Vagina (tissue), 2 donors: ENCODE data around the gene ARMC9. TPM values are rescaled to one million over a fixed set of nuclear protein-coding genes. Genes with fewer than 3 reads are reported as not detected.

Experiments used
- DNase-seq, 2 donors: peaks; one replicate each; pipeline ENCODE4 v3.0.0-alpha.2; 2017; ENCODE audit errors: extremely low spot score in 2 of 2
- H3K27ac ChIP-seq: fragments of 200-600 bp; sonication (generic); one replicate; pipeline ENCODE4 v1.5.1; 2019
- H3K27me3 ChIP-seq: fragments of 200-600 bp; sonication (generic); one replicate; pipeline ENCODE4 v1.5.1; 2019
- H3K36me3 ChIP-seq, 2 donors: fragments of 200-600 bp; sonication (generic); one replicate each; pipeline ENCODE4 v1.5.1; 2017 to 2019
- H3K4me1 ChIP-seq: fragments of 200-600 bp; sonication (generic); one replicate; pipeline ENCODE4 v1.5.1; 2019
- H3K4me3 ChIP-seq, 2 donors: fragments of 200-600 bp; sonication (generic); 1 replicate in 1 of 2; 2 replicates in 1 of 2; pipeline ENCODE4 v1.5.1; 2016 to 2019
- H3K9me3 ChIP-seq: fragments of 200-600 bp; sonication (generic); one replicate; pipeline ENCODE4 v1.5.1; 2019
- CTCF ChIP-seq, 3 experiments: fragments of 450-650 bp in 2 of 3; fragments of 200-600 bp in 1 of 3; sonication (generic) in 1 of 3; IDR thresholded peaks; one replicate each; pipeline ENCODE4 v1.5.1; 2017 to 2019; ENCODE audit warnings: antibody characterized with exemption in 3 of 3, mild to moderate bottlenecking in 2 of 3, moderate library complexity in 2 of 3
- POLR2A ChIP-seq, 2 donors: fragments of 450-650 bp; IDR thresholded peaks; one replicate each; pipeline ENCODE4 v1.6.1; 2017; ENCODE audit warnings: antibody characterized with exemption in 2 of 2, mild to moderate bottlenecking in 2 of 2, moderate library complexity in 2 of 2
- POLR2AphosphoS5 ChIP-seq, 2 donors: sonication (generic); formaldehyde crosslinking; IDR thresholded peaks; one replicate each; pipeline ENCODE4 v1.9.0; 2017; ENCODE audit warnings: antibody characterized with exemption in 2 of 2, mild to moderate bottlenecking in 2 of 2, low read depth in 1 of 2; ENCODE audit not compliant: insufficient read depth in 1 of 2
- intact Hi-C: fragments of 100-400 bp; cut with DNase I; formaldehyde crosslinking; loops from one replicate; pipeline ENCODE4 v1.15.1; 2023
- total RNA-seq: library from RNA; depleted of rRNA; stranded (reverse); fragments of >200 nt; gene quantifications from one replicate; pipeline ENCODE4 v1.2.3, GENCODE V29; 2016

ARMC9 gene
- total RNA-seq, 1 donor from 2014 or later: 16.0 TPM

DNA sequence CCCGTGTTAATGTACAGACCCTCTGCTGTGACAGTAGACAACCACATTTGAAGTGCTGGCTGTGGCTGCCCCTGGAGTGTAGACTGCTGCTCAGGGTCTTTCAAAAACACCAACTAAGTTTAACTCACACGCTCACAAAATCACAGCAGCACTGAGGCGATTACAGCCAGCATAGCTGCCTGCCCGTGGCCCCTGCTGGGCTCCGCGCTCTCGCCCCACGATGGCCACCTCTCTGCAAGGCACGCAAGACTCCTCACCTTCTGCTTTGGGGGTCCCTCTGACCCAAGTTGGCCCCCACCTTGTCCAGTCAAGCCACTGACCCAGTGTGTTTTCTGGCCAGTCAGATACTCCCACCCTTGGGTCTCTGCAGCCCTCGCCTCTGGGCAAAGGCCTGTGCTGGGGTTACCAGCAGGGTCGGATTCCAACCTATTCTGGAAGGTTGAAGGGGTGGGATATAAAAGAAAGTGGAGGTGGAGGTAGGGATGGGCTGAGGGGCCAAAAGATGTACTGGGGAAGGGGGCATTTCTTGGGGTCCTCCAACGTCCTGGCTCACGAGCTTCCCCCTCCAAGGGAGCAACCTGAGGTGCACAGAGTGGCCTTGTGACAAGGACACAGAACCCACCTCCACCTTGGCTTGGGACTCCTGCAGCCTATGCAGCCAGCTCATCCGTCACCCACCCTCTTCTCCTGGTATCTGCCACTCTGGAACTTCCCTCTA lies 194.2 kb downstream of the ARMC9 start:
- no peaks in the 10 kb centered on the region for H3K36me3 ChIP-seq
- TF ChIP-seq POLR2A (IDR thresholded peaks at IDR 0.05) (no peak), CTCF (IDR thresholded peaks at IDR 0.05) (no peak), POLR2AphosphoS5 (IDR thresholded peaks at IDR 0.05; ENCODE audit: insufficient read depth in 1 of 2, low read depth in 1 of 2) (no peak)
- intact Hi-C loops: loop anchor here (10.0 kb wide), 1 partner anchor 168 kb away; no protein-coding TSS in a partner anchor
- DNase-seq: no peak
- no peak overlapping the region for H3K4me3 ChIP-seq
- no peaks in the 10 kb centered on the region for H3K9me3 ChIP-seq
- H3K27ac ChIP-seq: no peak overlapping the region
- H3K27me3 ChIP-seq: peaks cover 4% of the 10 kb centered on the region
- H3K4me1 ChIP-seq: peaks cover 20% of the 10 kb centered on the region

DNA sequence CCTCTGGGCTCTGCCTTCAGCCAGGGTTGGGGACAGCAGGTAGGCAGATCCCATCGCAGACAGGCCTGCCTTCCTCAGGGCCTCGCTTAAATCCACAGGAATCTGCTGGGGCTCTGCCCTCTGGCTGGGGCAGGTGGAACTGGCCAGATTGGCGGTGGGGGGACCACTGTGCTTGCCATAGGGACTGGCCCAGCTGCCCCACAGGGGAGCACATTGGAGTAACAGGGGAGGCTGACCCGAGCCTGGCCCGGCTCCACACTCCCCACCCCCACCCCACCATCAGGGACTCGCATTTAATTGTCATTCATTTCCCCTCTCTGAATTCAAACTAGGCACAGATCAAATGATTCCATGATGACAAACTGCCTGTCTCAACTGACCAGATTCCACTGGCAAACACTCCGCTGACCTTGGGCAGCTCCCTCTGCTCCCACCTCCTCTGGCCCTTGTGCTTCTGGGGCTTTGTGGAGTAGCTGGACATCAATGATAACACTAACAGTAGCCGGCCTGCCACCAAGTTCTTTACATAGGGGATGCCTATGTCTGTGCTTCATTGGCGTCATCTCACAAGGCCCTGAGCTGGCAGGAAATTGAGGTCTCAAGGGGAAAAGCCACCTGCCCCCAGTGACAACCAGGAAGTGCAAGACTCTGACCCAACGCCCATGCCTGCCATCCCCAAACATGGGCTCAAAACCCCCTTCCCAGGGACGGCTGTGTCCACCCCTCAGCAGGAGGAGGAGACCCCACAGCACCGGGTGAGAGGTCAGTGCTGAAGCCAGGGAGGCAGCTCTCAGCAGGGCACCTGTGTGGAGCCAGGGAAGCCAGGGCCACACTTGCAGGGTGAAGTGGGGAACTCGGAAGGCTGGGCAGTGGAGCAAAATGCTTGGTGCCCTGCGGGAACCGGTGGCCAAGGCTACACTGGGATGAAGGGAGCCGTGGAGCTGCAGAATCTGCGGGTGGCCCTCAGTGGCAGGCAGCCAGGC lies 195.0 kb downstream of the ARMC9 start:
- intact Hi-C loops: loop anchor here (10.0 kb wide), 1 partner anchor 169 kb away; no protein-coding TSS in a partner anchor
- Histone ChIP-seq H3K27ac (no peak overlapping the region), H3K27me3 (peaks cover 4% of the 10 kb centered on the region)

GRCh38 chr2:231394211-231395141 lies 196.0 kb downstream of the ARMC9 start:
- Histone ChIP-seq H3K9me3 (no peaks in the 10 kb centered on the region), H3K4me3 (no peak overlapping the region), H3K4me1 (peaks cover 12% of the 10 kb centered on the region), H3K36me3 (no peaks in the 10 kb centered on the region), H3K27ac (no peak overlapping the region), H3K27me3 (peaks cover 4% of the 10 kb centered on the region)
- intact Hi-C loops: loop anchor here (10.0 kb wide), 1 partner anchor 170 kb away; no protein-coding TSS in a partner anchor
- TF ChIP-seq POLR2AphosphoS5 (IDR thresholded peaks at IDR 0.05; ENCODE audit: insufficient read depth in 1 of 2, low read depth in 1 of 2) (no peak), POLR2A (IDR thresholded peaks at IDR 0.05) (no peak), CTCF (IDR thresholded peaks at IDR 0.05) (no peak)
- DNase-seq: no peak

More for the DNA sequence above, 195.0 kb downstream of the ARMC9 start:
- no peak overlapping the region for H3K4me3 ChIP-seq
- no peak for DNase-seq
- H3K9me3 ChIP-seq: no peaks in the 10 kb centered on the region
- TF ChIP-seq CTCF (IDR thresholded peaks at IDR 0.05): no peak
- no peak for TF ChIP-seq POLR2AphosphoS5 (IDR thresholded peaks at IDR 0.05; ENCODE audit: insufficient read depth in 1 of 2, low read depth in 1 of 2)
- no peak for TF ChIP-seq POLR2A (IDR thresholded peaks at IDR 0.05)
- no peaks in the 10 kb centered on the region for H3K36me3 ChIP-seq
- peaks cover 15% of the 10 kb centered on the region for H3K4me1 ChIP-seq

DNA sequence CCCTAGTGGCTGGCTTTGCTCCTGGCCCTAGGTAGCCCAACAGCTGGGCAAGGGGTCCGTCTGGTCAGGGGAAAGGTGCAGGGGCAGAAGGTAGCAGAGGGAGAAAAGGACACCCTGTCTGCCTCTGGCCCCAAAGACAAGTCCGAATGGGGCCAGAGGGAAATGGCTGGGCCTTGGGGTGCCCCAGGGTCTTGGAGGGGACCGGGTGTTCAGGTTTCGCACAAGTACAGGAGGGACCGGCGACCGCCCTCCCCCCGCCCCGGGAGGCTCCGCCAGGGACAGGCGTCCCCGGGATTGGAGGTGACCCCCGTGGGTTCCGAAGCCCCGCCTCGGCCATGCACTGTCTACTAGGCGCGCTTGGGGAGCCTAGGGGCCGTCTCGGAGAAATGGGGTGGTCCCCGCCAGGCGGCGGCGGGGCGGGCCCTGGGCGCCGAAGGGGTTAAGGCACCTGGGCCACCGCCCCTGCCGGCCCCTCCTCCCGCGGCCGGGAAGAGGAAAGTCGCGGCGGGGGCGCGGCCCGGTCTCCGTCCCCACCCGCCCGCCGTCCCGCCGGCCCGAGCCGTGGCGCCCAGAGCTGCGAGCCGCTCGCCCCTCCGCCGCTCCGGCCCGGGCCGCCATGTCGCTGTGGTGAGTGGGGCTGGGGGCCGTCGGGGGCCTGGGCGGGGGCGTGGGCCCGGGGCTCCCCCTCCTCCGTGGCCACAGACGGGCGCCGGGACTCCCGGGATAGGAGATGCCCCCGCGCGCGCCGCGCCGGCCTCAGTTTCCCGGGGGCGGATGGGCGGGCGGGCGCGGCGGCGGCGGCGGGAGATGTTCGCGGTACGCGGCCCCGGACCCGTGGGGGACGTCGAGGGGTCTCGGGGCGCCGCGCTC lies 197.0 kb downstream of the ARMC9 start, which contains the start of gene B3GNT7:
Gene B3GNT7, plus strand, starts transcription at position 523 of the 870 bp plus-strand sequence. Its CDS starts 94 bp downstream, at position 617.
- DNase-seq: peak in 1 of 2 donors; percentile 82
- H3K4me3 ChIP-seq: peak within 1 kb of the TSS; percentile 37 to 57
- peaks cover 16% of the 10 kb centered on the region for H3K4me1 ChIP-seq
- H3K27me3 ChIP-seq: peaks cover 4% of the 10 kb centered on the region
- intact Hi-C loops: loop anchor here (10.0 kb wide), 1 partner anchor 171 kb away; no protein-coding TSS in a partner anchor
- no peaks in the 10 kb centered on the region for H3K9me3 ChIP-seq
- no peaks in the 10 kb centered on the region for H3K36me3 ChIP-seq
- no peak within 1 kb of the TSS for H3K27ac ChIP-seq
- TF ChIP-seq POLR2A (IDR thresholded peaks at IDR 0.05): no peak
- TF ChIP-seq CTCF (IDR thresholded peaks at IDR 0.05): no peak
- TF ChIP-seq POLR2AphosphoS5 (IDR thresholded peaks at IDR 0.05; ENCODE audit: insufficient read depth in 1 of 2, low read depth in 1 of 2): no peak
